Tibial artery (tissue), 4 donors: Measurements from ENCODE around the gene SEMA3C.

ENCODE experiments used
- DNase-seq, 2 donors: peaks; one replicate each; pipeline ENCODE4 v3.0.0-alpha.2; 2019
- H3K27ac ChIP-seq, 2 donors: fragments of 200-600 bp; sonication (generic) in 1 of 2; 1 replicate in 1 of 2; 2 replicates in 1 of 2; pipeline ENCODE4 v1.5.1; 2018 to 2019; ENCODE audit warnings: mild to moderate bottlenecking in 1 of 2
- H3K27me3 ChIP-seq, 2 donors: fragments of 200-600 bp; sonication (generic) in 1 of 2; one replicate each; pipeline versions ENCODE4 v1.5.1 to v1.6.0; 2016 to 2019
- H3K36me3 ChIP-seq, 3 donors: fragments of 200-600 bp; sonication (generic) in 2 of 3; one replicate each; pipeline ENCODE4 v1.5.1; 2016 to 2019; ENCODE audit warnings: mild to moderate bottlenecking in 2 of 3
- H3K4me1 ChIP-seq, 4 donors: fragments of 200-600 bp; sonication (generic) in 2 of 4; 1 replicate in 3 of 4; 2 replicates in 1 of 4; pipeline ENCODE4 v1.5.1; 2016 to 2019
- H3K4me3 ChIP-seq, 2 donors: fragments of 200-600 bp; sonication (generic) in 1 of 2; 1 replicate in 1 of 2; 2 replicates in 1 of 2; pipeline ENCODE4 v1.5.1; 2018 to 2019; ENCODE audit warnings: mild to moderate bottlenecking in 2 of 2
- H3K9me3 ChIP-seq, 3 donors: fragments of 200-600 bp; sonication (generic) in 1 of 3; one replicate each; pipeline ENCODE4 v1.5.1; 2016 to 2019
- CTCF ChIP-seq, 2 experiments: fragments of 200-600 bp in 1 of 2; fragments of 450-650 bp in 1 of 2; IDR thresholded peaks; one replicate each; pipeline ENCODE4 v1.5.1; 2017 to 2019; ENCODE audit warnings: antibody characterized with exemption in 2 of 2, mild to moderate bottlenecking in 1 of 2, moderate library complexity in 1 of 2
- intact Hi-C: fragments of 100-400 bp; cut with DNase I; formaldehyde crosslinking; loops from one replicate; pipeline ENCODE4 v1.15.0; 2023; ENCODE audit warnings: low total_unique reads

The SEMA3C gene

GRCh38 chr7:80918909-80919721, at the start of gene SEMA3C:
TSS of gene SEMA3C (minus strand) at chr7:80919051. CDS start at chr7:80916781, 2,270 bp downstream.
- peak within 1 kb of the TSS; percentile 60 to 63 for H3K4me3 ChIP-seq
- H3K4me1 ChIP-seq = peaks cover 0 to 23% (median 4%) of the 10 kb centered on the region in 4 donors
- TF ChIP-seq CTCF (IDR thresholded peaks at IDR 0.05) = no peak
- intact Hi-C loops = no loop called here
- peak within 1 kb of the TSS; percentile 69 to 78 for H3K27ac ChIP-seq
- H3K27me3 ChIP-seq = no peaks in the 10 kb centered on the region
- peak; percentile 85 to 95 for DNase-seq
- no peaks in the 10 kb centered on the region for H3K9me3 ChIP-seq
- H3K36me3 ChIP-seq = peaks cover 0 to 4% (median 0%) of the 10 kb centered on the region in 3 donors

GRCh38 chr7:80968606-80969005, 49.8 kb upstream of the SEMA3C start:
- Histone ChIP-seq H3K9me3 (no peaks in the 10 kb centered on the region), H3K36me3 (no peaks in the 10 kb centered on the region), H3K27ac (no peak overlapping the region), H3K27me3 (no peaks in the 10 kb centered on the region), H3K4me1 (no peaks in the 10 kb centered on the region), H3K4me3 (no peak overlapping the region)
- intact Hi-C loops = no loop called here
- TF ChIP-seq CTCF (IDR thresholded peaks at IDR 0.05) = no peak
- DNase-seq = no peak

GRCh38 chr7:80967917-80968297, 49.1 kb upstream of the SEMA3C start:
- no peak overlapping the region for H3K4me3 ChIP-seq
- TF ChIP-seq CTCF (IDR thresholded peaks at IDR 0.05) = no peak

GRCh38 chr7:80967071-80967916, 48.4 kb upstream of the SEMA3C start:
- intact Hi-C loops = no loop called here
- Histone ChIP-seq H3K27ac (no peak overlapping the region), H3K9me3 (no peaks in the 10 kb centered on the region), H3K4me1 (no peaks in the 10 kb centered on the region), H3K27me3 (no peaks in the 10 kb centered on the region), H3K4me3 (no peak overlapping the region), H3K36me3 (no peaks in the 10 kb centered on the region)
- no peak for TF ChIP-seq CTCF (IDR thresholded peaks at IDR 0.05)
- no peak for DNase-seq

More at GRCh38 chr7:80967917-80968297, 49.1 kb upstream of the SEMA3C start:
- no peaks in the 10 kb centered on the region for H3K9me3 ChIP-seq
- no peaks in the 10 kb centered on the region for H3K27me3 ChIP-seq
- H3K4me1 ChIP-seq = no peaks in the 10 kb centered on the region
- DNase-seq = no peak
- intact Hi-C loops = no loop called here
- H3K27ac ChIP-seq = no peak overlapping the region
- no peaks in the 10 kb centered on the region for H3K36me3 ChIP-seq

- no peak for DNase-seq
- no peaks in the 10 kb centered on the region for H3K36me3 ChIP-seq
- H3K27me3 ChIP-seq = no peaks in the 10 kb centered on the region
- no peak overlapping the region for H3K27ac ChIP-seq
- intact Hi-C loops = no loop called here
- H3K4me3 ChIP-seq = no peak overlapping the region
- TF ChIP-seq CTCF (IDR thresholded peaks at IDR 0.05) = no peak
- H3K4me1 ChIP-seq = no peaks in the 10 kb centered on the region
- H3K9me3 ChIP-seq = no peaks in the 10 kb centered on the region
Measured at GRCh38 chr7:80960244-80960795, 41.5 kb upstream of the SEMA3C start.
